Kidney capillary endothelial cell (primary cell): ENCODE data around the gene XNDC1N.

Experiments used
- DNase-seq: peaks from one replicate; pipeline ENCODE4 v3.0.0-alpha.2; 2018; ENCODE audit warnings: low spot score

Gene XNDC1N, protein sequence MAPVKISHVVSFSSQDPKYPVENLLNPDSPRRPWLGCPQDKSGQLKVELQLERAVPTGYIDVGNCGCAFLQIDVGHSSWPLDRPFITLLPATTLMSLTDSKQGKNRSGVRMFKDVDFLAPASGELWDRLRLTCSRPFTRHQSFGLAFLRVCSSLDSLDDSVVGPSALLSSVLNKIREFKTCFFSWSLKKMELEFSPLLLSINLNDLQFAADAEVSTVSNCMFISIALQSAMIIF

DNA sequence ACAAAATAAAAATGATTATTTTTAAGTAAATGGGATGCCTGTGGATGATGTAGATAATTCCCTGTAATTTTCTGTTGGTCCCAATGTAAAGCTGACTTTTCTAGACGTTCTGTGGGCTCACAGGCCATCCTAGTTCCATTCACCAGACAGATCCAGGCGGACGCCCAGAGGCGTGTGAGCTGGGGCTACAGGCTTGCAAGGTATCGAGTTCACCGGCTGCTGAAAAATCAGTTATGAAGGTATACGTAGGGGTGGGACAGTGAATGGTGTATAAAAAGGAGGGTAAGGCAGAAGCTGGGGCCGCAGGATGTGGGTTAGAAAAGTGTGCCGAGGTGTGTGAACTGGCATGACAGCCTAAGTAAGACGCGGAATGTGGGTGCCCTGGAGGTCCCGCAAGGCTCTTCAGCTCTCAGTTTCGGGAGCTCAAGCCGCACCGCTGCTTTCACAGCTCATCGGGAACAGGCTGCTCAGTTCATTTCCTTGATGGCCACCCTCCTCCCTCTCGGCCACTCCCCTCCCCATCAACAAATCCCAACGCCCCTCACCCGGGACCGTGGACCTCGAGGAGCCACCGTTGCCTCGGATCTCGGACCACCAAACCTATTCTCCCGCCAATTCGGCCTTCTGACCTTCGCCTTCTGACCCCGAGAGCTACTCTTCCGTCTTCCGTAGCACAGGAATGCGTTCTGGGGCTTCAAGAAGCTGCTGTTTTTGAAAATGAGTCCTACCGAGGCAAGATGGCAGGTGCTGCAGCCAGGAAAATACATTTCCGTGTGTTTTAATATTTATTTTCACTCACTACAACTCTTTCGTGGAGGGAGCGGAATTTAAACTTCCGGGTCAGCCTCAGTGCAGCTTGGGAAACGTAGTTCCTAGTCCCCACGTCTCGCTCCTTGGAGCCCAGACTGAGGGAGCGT lies at the start of gene XNDC1N:
XNDC1N (minus strand) TSS at position 775 of the 917 bp plus-strand sequence. CDS start 5,241 bp downstream, outside the sequence.
- peak; percentile 90 for DNase-seq

DNA sequence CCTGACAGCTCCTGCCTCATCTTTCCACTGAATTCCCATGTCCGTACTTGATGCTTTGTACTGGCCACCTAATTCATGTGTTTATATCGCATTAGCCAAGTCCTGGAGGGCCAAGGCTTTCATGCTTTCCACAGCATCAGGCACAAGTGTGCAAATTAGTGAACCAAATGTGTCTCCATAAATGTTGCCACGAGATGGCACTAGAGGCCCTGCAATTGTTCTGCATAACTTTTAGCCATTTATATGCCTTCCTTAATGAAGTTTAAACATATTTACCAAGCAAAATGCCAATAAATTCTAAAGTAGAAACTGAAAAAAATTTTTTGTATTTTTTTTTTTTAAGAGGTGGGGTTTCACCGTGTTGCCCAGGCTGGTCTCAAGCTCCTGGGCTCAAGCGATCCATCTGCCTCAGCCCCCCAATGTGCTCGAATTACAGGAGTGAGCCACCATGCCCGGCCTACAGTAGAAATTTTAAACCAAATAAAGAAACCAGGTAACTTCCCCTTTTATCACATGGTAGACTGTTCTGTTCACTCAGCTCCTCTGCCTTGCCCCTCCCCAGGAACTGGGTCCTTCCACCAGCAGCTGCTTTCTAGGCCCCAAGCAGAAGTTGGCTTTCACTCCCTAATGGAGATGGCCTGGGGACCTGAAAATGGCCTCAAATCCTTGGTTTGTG lies 49.5 kb upstream of the XNDC1N start:
- peak; percentile 32 for DNase-seq

DNA sequence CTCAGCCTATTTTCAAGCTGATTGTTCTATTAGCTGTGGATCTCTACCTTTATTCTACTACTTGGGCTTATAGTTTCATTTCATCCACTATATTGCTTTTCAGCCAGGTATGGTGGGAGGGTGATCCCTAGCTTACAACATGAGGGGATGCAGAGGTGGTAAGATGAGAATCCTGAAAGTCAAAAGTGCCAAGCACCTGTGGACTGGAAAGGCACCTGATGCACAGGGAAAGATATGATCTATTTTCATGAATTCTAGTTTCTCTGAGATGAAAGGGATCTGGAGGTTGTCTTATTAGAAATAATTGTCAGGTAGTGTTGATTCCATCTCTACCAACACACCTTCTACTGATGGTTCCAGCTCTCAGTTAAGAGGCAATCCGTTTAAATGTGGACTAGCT lies 48.7 kb upstream of the XNDC1N start:
- DNase-seq: no peak

DNA sequence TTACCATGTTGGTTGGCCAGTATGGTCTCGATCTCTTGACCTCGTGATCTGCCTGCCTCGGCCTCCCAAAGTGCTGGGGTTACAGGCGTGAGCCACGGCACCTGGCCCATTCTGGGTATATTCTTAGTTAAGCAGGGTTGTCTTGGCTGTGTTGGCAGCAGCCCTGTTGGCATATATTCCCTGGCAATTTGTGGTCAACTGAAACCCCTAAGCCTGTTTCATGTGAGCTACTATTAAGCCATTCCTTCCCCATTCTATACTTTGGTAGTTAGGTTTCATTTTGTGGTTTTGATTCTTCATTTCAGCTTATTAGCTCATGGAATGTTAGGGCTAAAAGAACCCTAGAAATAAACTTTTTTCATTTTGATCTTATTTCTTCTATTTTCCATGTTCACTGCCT lies 48.2 kb upstream of the XNDC1N start:
- no peak for DNase-seq

DNA sequence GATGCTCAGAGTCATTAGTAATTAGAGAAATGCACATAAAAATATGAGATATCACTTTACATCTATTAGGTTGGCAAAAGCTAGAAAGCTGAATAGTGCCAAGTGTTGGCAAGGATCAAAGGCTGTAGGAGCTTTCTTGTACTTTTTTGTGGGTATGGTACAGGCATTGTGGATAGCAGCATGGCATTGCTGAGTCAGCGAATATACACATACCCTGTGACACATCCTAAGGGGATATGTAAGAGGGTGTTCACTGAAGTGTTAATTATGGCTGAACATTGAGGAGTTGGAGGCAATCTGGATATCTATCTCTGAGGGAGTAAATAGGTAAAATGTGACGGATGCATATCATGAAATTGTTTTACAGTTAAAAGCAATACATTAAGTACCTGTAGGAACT lies 43.3 kb upstream of the XNDC1N start:
- no peak for DNase-seq

DNA sequence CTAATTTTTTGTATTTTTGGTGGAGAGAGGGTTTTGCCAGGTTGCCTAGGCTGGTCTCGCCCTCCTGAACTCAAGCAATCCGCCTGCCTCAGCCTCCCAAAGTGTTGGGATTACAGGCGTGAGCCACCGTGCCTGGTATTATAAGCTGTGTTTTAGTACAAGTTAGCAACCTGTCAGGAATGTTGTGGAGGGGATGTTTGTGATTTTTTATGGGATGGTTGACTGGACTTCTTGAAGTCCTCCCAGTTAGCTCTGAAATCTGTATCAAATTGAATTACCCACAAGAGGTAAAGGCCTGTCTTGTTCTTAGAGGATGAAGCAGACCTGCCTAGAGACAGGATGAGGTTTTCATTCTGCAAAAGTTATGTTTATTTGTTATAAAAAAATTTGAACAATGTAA lies 36.2 kb upstream of the XNDC1N start:
- no peak for DNase-seq

DNA sequence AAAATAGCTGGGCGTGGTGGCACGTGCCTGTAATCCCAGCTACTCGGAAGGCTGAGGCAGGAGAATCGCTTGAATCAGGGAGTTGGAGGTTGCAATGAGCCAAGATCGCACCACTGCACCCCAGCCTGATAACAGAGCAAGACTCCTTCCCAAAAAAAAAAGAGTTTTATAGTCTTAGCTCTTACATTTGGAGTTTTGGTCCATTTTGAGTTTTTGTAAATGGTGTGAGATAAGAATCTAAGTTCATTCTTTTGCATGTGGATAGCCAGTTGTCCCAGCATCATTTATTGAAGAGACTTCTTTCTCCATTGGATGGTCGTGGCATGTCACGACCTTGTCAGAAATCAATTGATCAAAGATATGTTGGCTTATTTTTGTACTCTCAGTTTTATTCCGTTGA lies 35.1 kb upstream of the XNDC1N start:
- no peak for DNase-seq

DNA sequence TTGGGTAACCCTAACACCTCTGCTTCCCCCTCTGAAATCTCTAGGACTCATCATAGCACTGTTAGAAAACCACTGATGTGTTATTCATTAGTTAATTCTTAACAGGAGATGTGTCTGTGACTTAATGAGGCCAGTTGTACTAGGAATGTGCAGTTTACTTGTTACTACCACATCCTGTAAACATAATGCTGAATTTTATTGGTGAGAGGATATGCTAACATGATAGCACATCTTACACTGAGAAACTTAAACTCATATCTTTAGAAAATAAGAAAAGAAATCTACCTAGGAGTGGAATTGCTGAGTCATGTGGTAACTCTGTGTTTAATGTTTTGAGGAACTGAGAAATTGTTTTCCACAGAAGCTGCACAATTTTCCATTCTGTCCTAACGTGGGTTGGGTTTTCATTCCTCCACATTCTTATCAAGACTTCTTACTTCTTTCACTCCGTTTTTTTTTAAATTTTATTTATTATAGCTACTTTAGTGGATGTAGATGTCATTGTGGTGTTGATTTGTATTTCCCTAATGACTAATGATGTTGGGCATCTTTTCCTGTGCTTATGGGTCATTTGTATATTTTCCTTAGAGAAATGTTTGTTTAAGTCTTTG lies 34.1 kb upstream of the XNDC1N start:
- peak; percentile 8 for DNase-seq

DNA sequence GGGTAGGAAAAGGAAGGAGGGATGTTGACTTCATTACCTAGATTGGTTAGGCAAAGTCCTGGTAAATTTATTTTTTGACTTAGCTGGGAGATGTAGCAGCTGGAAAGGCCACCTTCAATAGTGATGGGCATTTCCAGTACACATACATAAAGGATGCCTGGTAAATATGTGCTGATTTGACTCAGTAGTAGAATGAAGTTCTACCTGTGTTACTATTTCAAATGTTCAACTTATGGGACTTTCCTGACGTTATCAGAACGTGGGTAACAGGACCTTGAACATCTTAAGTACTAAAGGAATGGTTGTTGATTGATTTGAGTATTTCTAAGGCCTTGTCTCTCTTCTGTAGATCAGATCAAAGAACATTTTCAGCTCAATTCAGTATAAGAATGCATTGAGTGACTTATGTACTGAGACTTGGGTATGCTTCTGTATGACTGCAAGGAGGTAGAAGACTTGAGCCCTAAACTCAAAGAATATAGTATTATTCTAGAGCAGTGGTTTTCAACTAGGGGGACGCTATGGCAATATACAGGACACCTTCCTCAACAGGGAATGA lies 27.6 kb upstream of the XNDC1N start:
- DNase-seq: no peak

DNA sequence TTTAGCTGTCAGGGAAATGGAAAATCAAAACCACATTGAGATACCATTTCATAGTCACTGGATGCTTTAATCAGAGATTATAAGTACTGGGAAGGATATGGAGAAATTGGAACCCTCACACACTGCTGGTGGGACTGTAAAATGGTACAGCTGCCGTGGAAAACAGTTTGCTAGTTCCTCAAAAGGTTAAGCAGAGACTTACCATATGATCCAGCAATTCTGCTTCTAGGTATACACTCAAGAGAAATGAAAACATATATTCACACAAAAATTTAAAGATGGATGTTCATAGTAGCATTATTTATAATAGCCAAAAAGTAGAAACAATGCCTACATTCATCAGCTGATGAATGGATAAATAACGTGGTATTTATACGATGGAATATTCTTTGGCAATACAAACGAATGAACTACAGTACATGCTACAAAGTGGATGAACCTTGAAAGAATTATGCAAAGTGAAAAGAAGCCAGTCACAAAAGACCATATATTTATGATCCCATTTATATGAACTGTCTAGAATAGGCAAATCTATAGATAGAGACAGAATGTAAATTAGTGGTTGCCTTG lies 23.4 kb upstream of the XNDC1N start:
- DNase-seq: no peak

DNA sequence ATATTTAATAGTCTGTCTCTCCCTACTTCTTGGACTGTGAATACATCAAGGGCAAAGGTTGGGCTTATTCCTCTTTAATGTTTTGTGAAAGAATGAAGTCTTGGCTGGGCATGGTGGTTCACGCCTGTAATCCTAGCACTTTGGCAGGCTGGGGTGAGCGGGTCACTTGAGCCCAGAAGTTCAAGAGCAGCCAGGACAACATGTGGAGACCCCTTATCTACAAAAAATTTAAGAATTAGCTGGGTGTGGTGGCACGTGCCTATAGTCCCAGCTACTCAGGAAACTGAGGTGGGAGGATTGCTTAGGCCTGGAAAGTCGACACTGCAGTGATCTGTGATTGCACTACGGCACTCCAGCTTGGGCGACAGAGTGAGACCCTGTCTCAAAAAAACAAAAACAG lies 20.6 kb upstream of the XNDC1N start:
- no peak for DNase-seq

DNA sequence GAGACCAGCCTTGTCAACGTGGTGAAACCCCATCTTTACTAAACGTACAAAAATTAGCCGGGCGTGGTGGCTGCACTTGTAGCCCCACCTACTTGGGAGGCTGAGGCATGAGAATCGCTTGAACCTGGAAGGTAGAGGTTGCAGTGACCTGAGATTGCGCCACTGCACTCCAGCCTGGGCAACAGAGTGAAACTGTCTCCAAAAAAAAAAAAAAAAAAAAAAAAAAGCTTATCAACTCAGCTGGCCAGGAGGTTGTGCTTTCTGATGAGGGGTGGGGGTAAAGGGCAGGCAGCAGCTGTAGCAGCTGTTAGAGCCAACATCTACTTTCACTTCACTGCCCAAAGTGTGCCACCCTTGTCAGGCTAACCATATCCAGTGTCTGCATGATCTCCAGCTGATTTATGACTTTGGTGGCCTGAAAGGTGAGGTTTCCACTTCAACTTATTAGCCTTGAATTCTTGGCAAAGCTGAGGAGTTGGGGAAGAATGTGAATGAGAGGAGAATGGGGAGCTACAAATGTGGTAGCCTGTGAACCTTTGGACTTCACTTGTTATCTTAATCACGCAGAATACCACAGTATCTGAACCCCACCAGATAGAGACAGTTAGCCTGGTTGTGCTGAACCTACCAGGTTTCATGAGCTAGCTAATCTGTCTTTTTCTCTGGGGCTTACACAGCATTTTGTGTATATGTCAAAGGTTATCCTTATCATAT lies 20.1 kb upstream of the XNDC1N start:
- no peak for DNase-seq

DNA sequence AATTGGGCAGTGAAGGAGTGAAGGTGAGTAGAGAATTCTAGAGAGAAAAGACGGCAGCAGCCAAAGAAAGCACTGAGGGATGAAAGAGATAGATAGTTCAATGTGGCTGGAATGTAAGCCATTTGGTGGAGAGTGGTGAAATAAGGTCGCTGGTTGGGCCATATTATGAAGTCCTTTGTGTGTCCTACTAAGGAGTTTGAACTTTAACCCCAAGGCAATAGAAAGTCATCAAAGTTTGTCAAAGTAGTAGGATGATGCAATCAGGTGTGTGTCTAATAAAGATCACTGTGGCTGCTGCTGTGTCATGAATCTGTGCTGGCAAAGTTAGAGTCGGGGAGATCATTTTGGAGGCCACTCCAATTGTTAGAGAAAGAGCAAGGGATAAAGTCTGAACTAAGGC lies 19.1 kb upstream of the XNDC1N start:
- no peak for DNase-seq

DNA sequence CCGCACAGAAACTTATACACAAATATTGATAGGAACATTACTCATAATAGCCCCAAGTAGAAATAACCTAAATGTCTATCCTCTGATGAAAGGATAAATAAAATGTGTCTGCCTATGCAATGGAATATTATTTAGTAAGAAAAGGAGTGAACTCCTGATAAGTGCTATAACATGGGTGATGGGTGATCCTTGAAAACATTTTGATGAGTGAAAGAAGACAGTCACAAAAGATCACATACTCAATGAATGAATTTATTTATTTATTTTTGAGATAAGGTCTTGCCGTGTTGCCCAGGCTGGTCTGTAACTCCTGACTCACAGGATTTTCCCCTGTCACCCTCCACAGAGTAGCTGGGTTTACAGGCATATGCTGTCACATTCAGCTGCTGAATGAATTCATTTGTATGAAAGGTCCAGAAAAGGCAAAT lies 17.8 kb upstream of the XNDC1N start:
- DNase-seq: no peak

DNA sequence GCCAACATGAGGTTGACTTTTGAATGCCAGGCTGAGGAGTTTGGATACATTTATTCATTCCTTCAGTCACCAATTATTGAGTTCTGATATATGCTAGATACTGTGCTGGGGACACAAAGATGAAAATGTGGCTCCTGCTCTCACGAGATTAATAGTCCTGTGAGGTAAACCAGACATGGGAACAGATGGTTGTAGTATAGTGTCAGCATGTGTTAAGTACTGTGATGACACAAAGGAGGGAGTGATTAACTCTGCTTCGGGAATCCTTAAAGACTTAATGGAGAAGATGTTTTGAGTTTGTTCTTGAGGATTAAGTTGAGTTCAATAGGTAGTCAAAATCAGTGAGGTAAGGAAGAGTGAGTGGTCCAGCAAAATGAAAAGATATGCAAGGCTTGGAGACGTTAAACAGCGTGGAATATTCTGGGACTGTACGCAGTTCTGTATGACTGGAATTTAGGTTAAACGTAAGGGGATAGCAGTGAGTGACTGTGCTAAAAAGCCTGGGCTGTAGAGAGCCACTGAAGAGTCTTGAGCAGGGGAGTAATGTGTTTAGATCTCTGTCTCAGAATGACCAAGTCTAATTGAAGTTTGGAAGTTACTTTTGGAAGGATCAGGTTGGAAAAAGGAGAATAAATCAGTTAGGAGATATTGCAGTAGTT lies 12.3 kb upstream of the XNDC1N start:
- no peak for DNase-seq

DNA sequence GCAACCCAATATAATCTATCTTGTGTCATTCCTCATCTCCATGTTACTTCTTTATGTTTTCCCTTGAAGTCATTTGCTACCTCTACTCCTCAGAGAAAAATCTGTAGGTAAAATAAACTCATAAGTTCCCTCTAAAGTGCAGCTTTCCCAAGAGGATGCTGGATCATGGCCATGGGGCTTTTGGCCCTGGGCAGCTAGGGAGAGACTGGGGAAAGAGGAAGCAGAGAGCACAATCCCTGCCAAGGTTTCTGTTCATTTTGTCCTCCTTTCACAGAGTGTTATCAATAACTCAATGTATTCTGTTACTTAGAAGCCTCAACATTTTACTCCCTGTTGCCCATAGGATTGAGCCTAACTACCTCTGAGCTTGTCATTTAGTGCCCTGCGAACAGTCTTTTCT lies 9.4 kb upstream of the XNDC1N start:
- no peak for DNase-seq

DNA sequence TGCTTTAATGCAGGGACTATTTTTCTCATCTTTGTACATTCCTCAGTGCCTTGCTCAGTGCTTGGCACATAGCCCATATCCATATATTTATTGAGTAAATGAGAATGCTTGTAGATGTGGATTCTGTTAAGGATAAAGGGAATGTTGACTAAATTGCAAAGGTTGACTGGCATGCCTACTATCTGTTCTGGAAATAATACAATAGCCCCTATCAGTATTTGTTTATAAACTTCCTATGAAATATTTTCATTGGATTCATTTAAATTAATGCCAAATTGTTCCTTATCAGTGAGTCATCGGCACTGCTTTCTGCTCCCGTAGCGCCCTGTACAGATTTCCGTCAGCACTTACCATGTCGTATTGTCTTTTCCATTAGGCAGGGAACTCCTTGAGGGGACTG lies 8.4 kb upstream of the XNDC1N start:
- no peak for DNase-seq

DNA sequence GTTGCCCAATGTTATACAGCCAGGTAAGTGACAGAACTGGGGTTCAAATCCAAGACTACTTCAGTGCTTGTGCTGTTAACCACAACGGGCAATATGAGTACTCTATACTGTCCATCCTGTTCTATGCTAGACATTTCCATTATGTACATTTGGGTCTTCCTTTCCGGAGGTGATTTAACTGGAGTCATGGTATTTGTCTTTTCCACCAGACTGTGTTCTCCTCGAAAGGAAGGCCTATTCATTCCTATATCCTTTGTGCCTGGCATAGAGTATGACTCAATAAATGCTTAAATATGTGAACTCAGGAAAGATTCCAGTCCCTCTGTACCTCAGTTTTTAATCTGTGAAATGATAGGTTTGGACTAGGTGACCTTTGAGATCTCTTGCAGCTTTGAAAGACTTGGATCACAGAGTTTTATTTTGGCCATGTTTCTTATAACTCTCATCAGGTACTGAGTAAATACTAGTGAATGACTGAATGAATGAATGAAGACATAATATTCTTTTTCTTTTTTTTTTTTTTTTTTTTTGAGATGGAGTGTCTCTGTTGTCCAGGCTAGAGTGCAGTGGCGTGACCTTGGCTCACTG lies 7.0 kb upstream of the XNDC1N start:
- peak; percentile 16 for DNase-seq

DNA sequence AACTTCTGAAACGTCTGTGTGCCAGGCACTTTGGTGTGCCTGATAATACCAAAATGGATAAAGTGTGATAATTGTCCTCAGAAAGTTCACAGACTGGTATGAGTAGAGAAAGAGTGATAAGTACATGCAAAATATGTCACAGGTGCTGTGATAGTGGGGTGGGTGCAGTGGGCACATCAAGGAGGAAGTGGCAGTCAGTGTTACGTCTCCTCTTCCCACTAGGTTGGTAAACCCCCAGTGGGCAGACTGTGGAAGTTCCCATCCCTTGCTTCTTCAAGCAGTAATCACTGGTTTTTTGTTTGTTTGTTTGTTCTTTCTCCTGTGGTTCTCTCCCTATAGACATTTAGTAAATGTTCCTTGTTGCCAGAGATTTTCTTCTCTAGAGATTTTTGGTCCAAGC lies 5.8 kb upstream of the XNDC1N start:
- DNase-seq: no peak
